HEK293 (cell line): ENCODE results near the gene IRAK2.

Experiments used
- CTCF ChIA-PET: fragments of 350-600 bp; formaldehyde crosslinking; extraction: SDS; loops from one replicate; lab custom pipeline; 2021; ENCODE audit warnings: antibody characterized with exemption; lab: Yijun Ruan, JAX
- POLR2A ChIA-PET: fragments of 300-600 bp; formaldehyde crosslinking; extraction: SDS; loops from one replicate; lab custom pipeline; 2020; ENCODE audit warnings: antibody characterized with exemption, inconsistent platforms; lab: Yijun Ruan, JAX
- H3K27ac ChIP-seq: fragments of 200-500 bp; sonication (Bioruptor generic); 2 replicates; pipeline ENCODE4 v1.5.1; 2014; ENCODE audit warnings: low read depth, low read length, control low read depth, inconsistent platforms; ENCODE audit errors: extremely low read depth
- H3K36me3 ChIP-seq, 2 experiments: fragments of 200-500 bp in 1 of 2; sonication (Bioruptor generic) in 1 of 2; 1 replicate in 1 of 2; 2 replicates in 1 of 2; pipeline ENCODE4 v1.5.1; 2014 to 2017; ENCODE audit warnings: inconsistent platforms in 2 of 2, low read length in 2 of 2; ENCODE audit not compliant: control insufficient read depth in 2 of 2, insufficient read depth in 1 of 2
- H3K4me1 ChIP-seq: fragments of 200-500 bp; sonication (Bioruptor generic); 2 replicates; pipeline ENCODE4 v1.5.1; 2014; ENCODE audit warnings: mild to moderate bottlenecking, low read length, inconsistent platforms; ENCODE audit not compliant: control insufficient read depth, insufficient read depth
- H3K4me3 ChIP-seq: 2 replicates; pipeline ENCODE4 v1.5.1; 2011; ENCODE audit warnings: low read depth, mild to moderate bottlenecking, control low read depth, low read length, moderate library complexity
- H3K9me3 ChIP-seq: fragments of 200-500 bp; sonication (Bioruptor generic); 2 replicates; pipeline ENCODE4 v1.5.1; 2014; ENCODE audit warnings: low read depth, low read length, inconsistent platforms; ENCODE audit not compliant: control insufficient read depth, insufficient read depth
- BCL11B ChIP-seq: fragments of 450-650 bp; formaldehyde crosslinking; IDR thresholded peaks from 2 replicates; pipeline ENCODE4 v1.5.1; 2016; ENCODE audit warnings: low read depth, missing biosample characterization, missing genetic modification characterization
- FEZF1 ChIP-seq: fragments of 450-650 bp; formaldehyde crosslinking; IDR thresholded peaks from 2 replicates; pipeline ENCODE4 v1.5.1; 2016; ENCODE audit warnings: missing biosample characterization, missing genetic modification characterization
- GLIS1 ChIP-seq: fragments of 450-650 bp; formaldehyde crosslinking; IDR thresholded peaks from 2 replicates; pipeline ENCODE4 v1.5.1; 2016; ENCODE audit warnings: missing biosample characterization, missing genetic modification characterization
- HOXD13 ChIP-seq: sonication (generic); formaldehyde crosslinking; IDR thresholded peaks from 2 replicates; pipeline ENCODE4 v1.8.0; 2022; ENCODE audit warnings: missing genetic modification reagents, borderline replicate concordance
- PRDM4 ChIP-seq: fragments of 450-650 bp; formaldehyde crosslinking; IDR thresholded peaks from 2 replicates; pipeline ENCODE4 v1.5.1; 2017; ENCODE audit warnings: missing biosample characterization, missing genetic modification characterization
- ZBTB6 ChIP-seq: fragments of 450-650 bp; formaldehyde crosslinking; IDR thresholded peaks from 2 replicates; pipeline ENCODE4 v1.5.1; 2017; ENCODE audit warnings: missing biosample characterization, missing genetic modification characterization
- ZEB2 ChIP-seq: fragments of 450-650 bp; formaldehyde crosslinking; IDR thresholded peaks from 2 replicates; pipeline ENCODE4 v1.5.1; 2016; ENCODE audit warnings: missing biosample characterization, missing genetic modification characterization
- ZFP69B ChIP-seq: fragments of 450-650 bp; formaldehyde crosslinking; IDR thresholded peaks from 2 replicates; pipeline ENCODE4 v1.5.1; 2016; ENCODE audit warnings: missing biosample characterization, missing genetic modification characterization
- ZNF138 ChIP-seq: fragments of 450-650 bp; formaldehyde crosslinking; IDR thresholded peaks from 2 replicates; pipeline ENCODE4 v1.5.1; 2016; ENCODE audit warnings: missing biosample characterization, missing genetic modification characterization, borderline replicate concordance
- ZNF140 ChIP-seq: fragments of 450-650 bp; formaldehyde crosslinking; IDR thresholded peaks from 2 replicates; pipeline ENCODE4 v1.5.1; 2016; ENCODE audit warnings: missing biosample characterization, missing genetic modification characterization
- ZNF169 ChIP-seq: fragments of 450-650 bp; formaldehyde crosslinking; IDR thresholded peaks from 2 replicates; pipeline ENCODE4 v1.5.1; 2016; ENCODE audit warnings: missing biosample characterization, missing genetic modification characterization
- ZNF24 ChIP-seq: fragments of 450-650 bp; formaldehyde crosslinking; IDR thresholded peaks from 2 replicates; pipeline ENCODE4 v1.5.1; 2016; ENCODE audit warnings: missing biosample characterization, missing genetic modification characterization
- ZNF266 ChIP-seq: fragments of 450-650 bp; formaldehyde crosslinking; IDR thresholded peaks from 2 replicates; pipeline ENCODE4 v1.5.1; 2016; ENCODE audit warnings: missing biosample characterization, missing genetic modification characterization, low read depth
- ZNF280D ChIP-seq: fragments of 450-650 bp; formaldehyde crosslinking; IDR thresholded peaks from 2 replicates; pipeline ENCODE4 v1.5.1; 2016; ENCODE audit warnings: missing biosample characterization, missing genetic modification characterization
- ZNF510 ChIP-seq: fragments of 450-650 bp; formaldehyde crosslinking; IDR thresholded peaks from 2 replicates; pipeline ENCODE4 v1.5.1; 2018; ENCODE audit warnings: mild to moderate bottlenecking, missing genetic modification characterization, missing biosample characterization; ENCODE audit not compliant: insufficient replicate concordance
- ZNF555 ChIP-seq: fragments of 450-650 bp; formaldehyde crosslinking; conservative IDR thresholded peaks from 2 replicates; pipeline ENCODE4 v1.5.1; 2017; ENCODE audit warnings: missing biosample characterization, mild to moderate bottlenecking, missing genetic modification characterization, inconsistent platforms
- ZNF558 ChIP-seq: fragments of 450-650 bp; formaldehyde crosslinking; IDR thresholded peaks from 2 replicates; pipeline ENCODE4 v1.5.1; 2016; ENCODE audit warnings: missing biosample characterization, missing genetic modification characterization
- ZNF560 ChIP-seq: fragments of 450-650 bp; formaldehyde crosslinking; IDR thresholded peaks from 2 replicates; pipeline ENCODE4 v1.5.1; 2017; ENCODE audit warnings: missing biosample characterization, missing genetic modification characterization, borderline replicate concordance
- ZNF658 ChIP-seq: fragments of 450-650 bp; formaldehyde crosslinking; IDR thresholded peaks from 2 replicates; pipeline ENCODE4; 2016; ENCODE audit warnings: missing biosample characterization, missing genetic modification characterization
- ZNF677 ChIP-seq: fragments of 450-650 bp; IDR thresholded peaks from 2 replicates; pipeline ENCODE4 v1.5.0; 2018; ENCODE audit warnings: missing biosample characterization, mild to moderate bottlenecking, missing genetic modification characterization, moderate library complexity
- ZNF792 ChIP-seq: fragments of 450-650 bp; formaldehyde crosslinking; IDR thresholded peaks from 2 replicates; pipeline ENCODE4 v1.5.1; 2016; ENCODE audit warnings: missing biosample characterization, missing genetic modification characterization
- ZSCAN5A ChIP-seq: fragments of 450-650 bp; formaldehyde crosslinking; IDR thresholded peaks from 2 replicates; pipeline ENCODE4 v1.5.1; 2016; ENCODE audit warnings: missing biosample characterization, missing genetic modification characterization

The IRAK2 gene

GRCh38 chr3:10240799-10241198 is 76.1 kb downstream of the IRAK2 start (continued):
- TF ChIP-seq ZFP69B (tag by site-specific recombination), result no peak
- TF ChIP-seq ZNF677 (tag by site-specific recombination), result no peak
- TF ChIP-seq, all 188 proteins: peak for 0

- no peak for TF ChIP-seq ZNF510 (tag by site-specific recombination)
- TF ChIP-seq GLIS1, result 0 out of 2 replicates have a peak, but pooled peaks have one; percentile 10
- TF ChIP-seq, all 188 proteins: peak for 1
- Histone ChIP-seq H3K9me3 (no peaks in the 10 kb centered on the region), H3K4me1 (no peaks in the 10 kb centered on the region), H3K36me3 (no peaks in the 10 kb centered on the region), H3K27ac (no peak overlapping the region), H3K4me3 (no peak overlapping the region)
- CTCF ChIA-PET, result interaction anchor here (0.6 kb wide), 2 partner anchors 13 to 91 kb away, joined by 3 read pairs; no protein-coding TSS in a partner anchor
- POLR2A ChIA-PET, result no interaction called here
These were observed 77.7 kb downstream of the IRAK2 start for GRCh38 chr3:10242182-10243065.

- H3K36me3 ChIP-seq, result no peaks in the 10 kb centered on the region
- no peak for TF ChIP-seq ZNF558
- TF ChIP-seq ZNF560, result no peak
- TF ChIP-seq ZNF169 (tag by site-specific recombination), result no peak
- TF ChIP-seq HOXD13 (CRISPR knock-in tag), result no peak
- no peak for TF ChIP-seq ZNF658 (tag by site-specific recombination)
- TF ChIP-seq ZBTB6 (tag by site-specific recombination), result no peak
- no peak for TF ChIP-seq ZSCAN5A (tag by site-specific recombination)
- no peak for TF ChIP-seq ZNF280D (tag by site-specific recombination)
- no peak for TF ChIP-seq ZNF24
- TF ChIP-seq ZNF792, result no peak
- no peak for TF ChIP-seq ZEB2
- no peak for TF ChIP-seq PRDM4 (tag by site-specific recombination)
- TF ChIP-seq ZNF140 (tag by site-specific recombination), result no peak
- TF ChIP-seq ZNF555 (tag by site-specific recombination), result no peak
- no peak for TF ChIP-seq ZNF138 (tag by site-specific recombination)
- TF ChIP-seq ZNF266 (tag by site-specific recombination), result no peak
- no peak for TF ChIP-seq FEZF1 (tag by site-specific recombination)
- TF ChIP-seq BCL11B (tag by site-specific recombination), result no peak
- POLR2A ChIA-PET, result no interaction called here
- no peaks in the 10 kb centered on the region for H3K9me3 ChIP-seq
- H3K4me1 ChIP-seq, result no peaks in the 10 kb centered on the region
- H3K4me3 ChIP-seq, result no peak overlapping the region
- CTCF ChIA-PET, result interaction anchor here (0.7 kb wide), 1 partner anchor 135 kb away, joined by 3 read pairs; no protein-coding TSS in a partner anchor
- no peak overlapping the region for H3K27ac ChIP-seq
These were observed 79.3 kb downstream of the IRAK2 start for GRCh38 chr3:10244009-10244408.
